H9 (cell line): ENCODE measurements around the gene S1PR2. TPM values are rescaled to one million over a fixed set of nuclear protein-coding genes. Genes with fewer than 3 reads are reported as not detected.

Experiments used
- DNase-seq: peaks from one replicate; pipeline ENCODE4 v3.0.0-alpha.2; 2017
- H2AFZ ChIP-seq: one replicate; pipeline ENCODE4 v1.6.1; 2013; ENCODE audit warnings: mild to moderate bottlenecking, low read length, control low read depth, moderate library complexity
- H2AK5ac ChIP-seq: 2 replicates; pipeline ENCODE4 v1.6.1; 2013; ENCODE audit warnings: low read length, control low read depth, mixed read lengths; ENCODE audit not compliant: insufficient read length
- H2BK120ac ChIP-seq: one replicate; pipeline ENCODE4 v1.6.1; 2013; ENCODE audit warnings: low read depth, mild to moderate bottlenecking, low read length, control low read depth, inconsistent platforms; ENCODE audit not compliant: poor library complexity, severe bottlenecking
- H2BK12ac ChIP-seq: 2 replicates; pipeline ENCODE4 v1.6.1; 2013; ENCODE audit warnings: low read length, control low read depth, mixed read lengths, low read depth; ENCODE audit not compliant: insufficient read length
- H2BK15ac ChIP-seq: 2 replicates; pipeline ENCODE4 v1.6.1; 2013; ENCODE audit warnings: low read depth, low read length, control low read depth
- H2BK20ac ChIP-seq: one replicate; pipeline ENCODE4 v1.6.1; 2013; ENCODE audit warnings: low read depth, mild to moderate bottlenecking, low read length, control low read depth, inconsistent platforms; ENCODE audit not compliant: poor library complexity, severe bottlenecking
- H2BK5ac ChIP-seq: 2 replicates; pipeline ENCODE4 v1.6.1; 2013; ENCODE audit warnings: low read length, control low read depth, mixed read lengths; ENCODE audit not compliant: insufficient read length
- H3K14ac ChIP-seq: 2 replicates; pipeline ENCODE4 v1.6.1; 2013; ENCODE audit warnings: low read length, control low read depth; ENCODE audit not compliant: insufficient read depth
- H3K18ac ChIP-seq: 2 replicates; pipeline ENCODE4 v1.6.1; 2013; ENCODE audit warnings: low read depth, mild to moderate bottlenecking, mixed read lengths, low read length, control low read depth; ENCODE audit not compliant: insufficient read length
- H3K23ac ChIP-seq: 2 replicates; pipeline ENCODE4 v1.6.1; 2013; ENCODE audit warnings: low read length, control low read depth, mixed read lengths, low read depth; ENCODE audit not compliant: insufficient read length
- H3K23me2 ChIP-seq: 2 replicates; pipeline ENCODE4 v1.6.1; 2013; ENCODE audit warnings: low read depth, mild to moderate bottlenecking, mixed read lengths, low read length, control low read depth; ENCODE audit not compliant: insufficient read length, poor library complexity, severe bottlenecking
- H3K27ac ChIP-seq: 2 replicates; pipeline ENCODE4 v1.5.1; 2013; ENCODE audit warnings: low read length, control low read depth, mixed read lengths, low read depth; ENCODE audit not compliant: insufficient read length
- H3K27me3 ChIP-seq: 2 replicates; pipeline ENCODE4 v1.6.1; 2013; ENCODE audit warnings: low read length, control low read depth, inconsistent platforms; ENCODE audit not compliant: insufficient read depth
- H3K4ac ChIP-seq: 2 replicates; pipeline ENCODE4 v1.6.1; 2013; ENCODE audit warnings: low read depth, mild to moderate bottlenecking, control low read depth, inconsistent platforms, low read length, moderate library complexity
- H3K4me1 ChIP-seq: 2 replicates; pipeline ENCODE4 v1.6.1; 2013; ENCODE audit warnings: low read length, control low read depth, inconsistent platforms; ENCODE audit not compliant: insufficient read depth
- H3K4me2 ChIP-seq: 2 replicates; pipeline ENCODE4 v1.6.1; 2013; ENCODE audit warnings: low read length, control low read depth, mixed read lengths; ENCODE audit not compliant: insufficient read length, insufficient read depth
- H3K56ac ChIP-seq: 2 replicates; pipeline ENCODE4 v1.6.1; 2013; ENCODE audit warnings: low read depth, mild to moderate bottlenecking, mixed read lengths, low read length, control low read depth; ENCODE audit not compliant: insufficient read length
- H3K79me1 ChIP-seq: 2 replicates; pipeline ENCODE4 v1.6.1; 2013; ENCODE audit warnings: low read depth, mild to moderate bottlenecking, moderate library complexity, low read length, control low read depth, inconsistent platforms; ENCODE audit not compliant: insufficient read depth, poor library complexity, severe bottlenecking
- H3K79me2 ChIP-seq: 2 replicates; pipeline ENCODE4 v1.6.1; 2013; ENCODE audit warnings: low read length, control low read depth, inconsistent platforms; ENCODE audit not compliant: insufficient read depth
- H3K9ac ChIP-seq: 2 replicates; pipeline ENCODE4 v1.6.1; 2013; ENCODE audit warnings: low read length, control low read depth, mixed read lengths; ENCODE audit not compliant: insufficient read length; ENCODE audit errors: extremely low read depth
- H3K9me3 ChIP-seq: one replicate; pipeline ENCODE4 v1.6.1; 2013; ENCODE audit warnings: low read depth, low read length, inconsistent platforms; ENCODE audit not compliant: control insufficient read depth
- H3T11ph ChIP-seq: one replicate; pipeline ENCODE4 v1.6.1; 2013; ENCODE audit warnings: mild to moderate bottlenecking, low read length, control low read depth, inconsistent platforms
- H4K20me1 ChIP-seq: one replicate; pipeline ENCODE4 v1.6.1; 2013; ENCODE audit not compliant: control insufficient read depth, insufficient read length, insufficient read depth
- H4K5ac ChIP-seq: 2 replicates; pipeline ENCODE4 v1.6.1; 2013; ENCODE audit warnings: low read depth, mild to moderate bottlenecking, mixed read lengths, low read length, control low read depth; ENCODE audit not compliant: insufficient read length
- H4K8ac ChIP-seq: replicated peaks from 2 replicates; pipeline ENCODE4 v1.6.1; 2013; ENCODE audit warnings: low read length, control low read depth, mixed read lengths, low read depth; ENCODE audit not compliant: insufficient read length
- H4K91ac ChIP-seq: 2 replicates; pipeline ENCODE4 v1.6.1; 2013; ENCODE audit warnings: low read depth, mild to moderate bottlenecking, moderate library complexity, mixed read lengths, low read length, control low read depth; ENCODE audit not compliant: insufficient read length
- H3K27ac Mint-ChIP-seq, 3 experiments: 2 replicates in 2 of 3; 3 replicates in 1 of 3; pipeline ENCODE4 v1.8.0; 2020 to 2021; ENCODE audit warnings: mixed read lengths in 3 of 3, mild to moderate bottlenecking in 1 of 3, moderate library complexity in 1 of 3
- H3K27me3 Mint-ChIP-seq: 2 replicates; pipeline ENCODE4 v1.8.0; 2021; ENCODE audit warnings: low read depth, mild to moderate bottlenecking, moderate library complexity, mixed read lengths
- H3K36me3 Mint-ChIP-seq, 3 experiments: 2 replicates in 2 of 3; 3 replicates in 1 of 3; pipeline ENCODE4 v1.8.0; 2020 to 2021; ENCODE audit warnings: low read depth in 3 of 3, mixed read lengths in 3 of 3; ENCODE audit not compliant: insufficient read depth in 1 of 3
- H3K4me1 Mint-ChIP-seq, 2 experiments: 2 replicates each; pipeline ENCODE4 v1.8.0; 2020; ENCODE audit warnings: mixed read lengths in 2 of 2
- H3K4me3 Mint-ChIP-seq, 2 experiments: 2 replicates in 1 of 2; 3 replicates in 1 of 2; pipeline ENCODE4 v1.8.0; 2020 to 2021; ENCODE audit warnings: mild to moderate bottlenecking in 2 of 2, mixed read lengths in 2 of 2, moderate library complexity in 1 of 2
- H3K9me3 Mint-ChIP-seq, 2 experiments: 2 replicates in 1 of 2; 3 replicates in 1 of 2; pipeline ENCODE4 v1.8.0; 2020; ENCODE audit warnings: mild to moderate bottlenecking in 2 of 2, mixed read lengths in 2 of 2, moderate library complexity in 1 of 2
- CTCF ChIP-seq: fragments of 200-600 bp; sonication (generic); conservative IDR thresholded peaks from 3 replicates; pipeline ENCODE4 v1.8.0; 2021; ENCODE audit warnings: antibody characterized with exemption, mild to moderate bottlenecking
- WGBS: extraction: QIAGEN DNeasy Blood & Tissue Kit; methylation state at CpG from one replicate; pipeline ENCODE4 v1.1.7; 2013; ENCODE audit warnings: missing lambda C conversion rate, low lambda C conversion rate, mixed read lengths; ENCODE audit not compliant: insufficient read length; ENCODE audit errors: extremely low coverage; 5-methylcytosine and 5-hydroxymethylcytosine counted together
- total RNA-seq: library from RNA; stranded (reverse); gene quantifications from 2 replicates; pipeline ENCODE4 v1.2.1, GENCODE V29; 2021

Gene S1PR2
- total RNA-seq, 1 experiment from 2014 or later = 11.5 TPM

GRCh38 chr19:10223488-10224213, 7.5 kb downstream of the S1PR2 start:
- H4K91ac ChIP-seq = no peak overlapping the region
- Mint-ChIP-seq H3K9me3 (no peaks in the 10 kb centered on the region), H3K27me3 (no peaks in the 10 kb centered on the region), H3K4me1 (peaks cover 7 to 31% of the 10 kb centered on the region in 2 experiments), H3K36me3 (peaks cover 3 to 13% (median 8%) of the 10 kb centered on the region in 3 experiments; a peak in 6 of 7 replicates), H3K27ac (peak overlapping the region in 1 of 3 experiments; percentile 49; a peak in 2 of 7 replicates), H3K4me3 (no peak overlapping the region)
- H3K14ac ChIP-seq = no peak overlapping the region
- WGBS = no CpG with 5 or more reads among the region's 28 CpGs
- no peak overlapping the region for H3T11ph ChIP-seq
- no peaks in the 10 kb centered on the region for H3K9me3 ChIP-seq
- H3K79me1 ChIP-seq = no peaks in the 10 kb centered on the region
- H4K20me1 ChIP-seq = no peaks in the 10 kb centered on the region
- no peaks in the 10 kb centered on the region for H3K23me2 ChIP-seq
- H2BK12ac ChIP-seq = no peak overlapping the region
- no peak overlapping the region for H4K5ac ChIP-seq
- no peaks in the 10 kb centered on the region for H3K27me3 ChIP-seq
- H3K4me1 ChIP-seq = no peaks in the 10 kb centered on the region
- no peak overlapping the region for H3K18ac ChIP-seq
- no peak overlapping the region for H2BK20ac ChIP-seq
- no peak overlapping the region for H2AFZ ChIP-seq
- no peak overlapping the region for H3K27ac ChIP-seq
- no peak overlapping the region for H2BK120ac ChIP-seq
- H2BK15ac ChIP-seq = no peak overlapping the region; the same call in 1 of the 2 replicates
- no peak overlapping the region for H2BK5ac ChIP-seq
- H3K4ac ChIP-seq = no peak overlapping the region
- H3K4me2 ChIP-seq = no peak overlapping the region
- no peak overlapping the region for H4K8ac ChIP-seq
- H3K9ac ChIP-seq = no peak overlapping the region
- no peak for TF ChIP-seq CTCF
- H2AK5ac ChIP-seq = no peak overlapping the region
- no peak overlapping the region for H3K23ac ChIP-seq
- no peak overlapping the region for H3K56ac ChIP-seq
- no peak for DNase-seq
- no peaks in the 10 kb centered on the region for H3K79me2 ChIP-seq
